ENCODE measurements around the gene WDR81.

WDR81 gene

DNA sequence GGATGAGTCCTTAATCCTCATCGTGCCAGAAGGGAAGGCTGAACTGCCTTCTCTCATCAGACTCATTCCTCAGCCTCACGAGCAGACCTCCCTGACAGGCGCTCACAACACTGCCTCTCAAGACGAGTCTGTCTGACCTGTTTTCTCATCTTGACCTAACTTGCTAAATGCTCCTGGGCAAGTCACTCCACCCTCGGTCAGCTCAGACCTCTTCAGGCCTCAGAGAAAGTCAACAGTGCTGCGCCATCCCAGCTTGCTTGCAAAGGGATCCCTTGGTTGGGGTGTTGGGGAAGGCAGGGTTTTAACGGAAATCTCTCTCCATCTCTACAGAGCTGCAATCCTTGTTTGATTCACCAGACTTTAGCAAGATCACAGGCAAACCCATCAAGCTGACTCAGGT, 52.4 kb downstream of the WDR81 start:
- in situ Hi-C loops (cut with HindIII; ENCODE audit: low sequenced_read_pairs), result no loop called here
- H3K4me3 ChIP-seq (ENCODE audit: low read depth, low read length), result no peak overlapping the region
- no peak for DNase-seq (ENCODE audit: low read depth)
- TF ChIP-seq, protein P1, sequence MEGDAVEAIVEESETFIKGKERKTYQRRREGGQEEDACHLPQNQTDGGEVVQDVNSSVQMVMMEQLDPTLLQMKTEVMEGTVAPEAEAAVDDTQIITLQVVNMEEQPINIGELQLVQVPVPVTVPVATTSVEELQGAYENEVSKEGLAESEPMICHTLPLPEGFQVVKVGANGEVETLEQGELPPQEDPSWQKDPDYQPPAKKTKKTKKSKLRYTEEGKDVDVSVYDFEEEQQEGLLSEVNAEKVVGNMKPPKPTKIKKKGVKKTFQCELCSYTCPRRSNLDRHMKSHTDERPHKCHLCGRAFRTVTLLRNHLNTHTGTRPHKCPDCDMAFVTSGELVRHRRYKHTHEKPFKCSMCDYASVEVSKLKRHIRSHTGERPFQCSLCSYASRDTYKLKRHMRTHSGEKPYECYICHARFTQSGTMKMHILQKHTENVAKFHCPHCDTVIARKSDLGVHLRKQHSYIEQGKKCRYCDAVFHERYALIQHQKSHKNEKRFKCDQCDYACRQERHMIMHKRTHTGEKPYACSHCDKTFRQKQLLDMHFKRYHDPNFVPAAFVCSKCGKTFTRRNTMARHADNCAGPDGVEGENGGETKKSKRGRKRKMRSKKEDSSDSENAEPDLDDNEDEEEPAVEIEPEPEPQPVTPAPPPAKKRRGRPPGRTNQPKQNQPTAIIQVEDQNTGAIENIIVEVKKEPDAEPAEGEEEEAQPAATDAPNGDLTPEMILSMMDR (IDR thresholded peaks at IDR 0.05; ENCODE audit: low read depth, low read length, missing control alignments), result no peak

DNA sequence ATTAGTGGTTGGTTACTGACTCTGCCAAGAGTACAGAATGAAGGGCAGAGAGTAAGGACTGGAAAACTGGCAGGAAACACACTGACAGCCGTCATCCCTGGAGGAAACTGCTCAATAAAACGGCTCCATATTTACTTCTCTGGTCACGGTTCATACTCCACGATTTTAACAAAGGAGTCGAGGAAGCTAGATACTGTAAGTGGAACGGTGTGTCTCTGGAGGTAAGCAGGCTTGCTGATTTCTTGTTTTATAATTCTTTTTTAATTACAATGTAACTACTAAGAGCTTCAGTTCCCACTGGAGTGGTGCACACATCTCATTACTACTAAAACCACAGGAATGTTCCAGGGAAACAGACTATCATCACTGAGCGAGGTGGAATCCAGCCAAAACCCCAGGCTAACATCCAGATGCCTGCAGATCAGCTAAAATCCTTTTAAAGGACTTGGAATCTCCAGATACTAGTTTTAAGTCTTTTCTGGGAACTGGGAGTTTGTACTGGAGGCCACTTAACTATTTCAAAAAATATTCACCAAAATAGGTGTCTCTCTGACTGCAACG, 55.1 kb downstream of the WDR81 start:
- peak; percentile 98 for DNase-seq (ENCODE audit: low read depth)
- H3K4me3 ChIP-seq (ENCODE audit: low read depth, low read length), result no peak overlapping the region
- in situ Hi-C loops (cut with HindIII; ENCODE audit: low sequenced_read_pairs), result loop anchor here (5.0 to 10.0 kb wide), 4 partner anchors 62 to 215 kb away; no protein-coding TSS in a partner anchor
- TF ChIP-seq, protein P1 (IDR thresholded peaks at IDR 0.05; ENCODE audit: low read depth, low read length, missing control alignments), result no peak

DNA sequence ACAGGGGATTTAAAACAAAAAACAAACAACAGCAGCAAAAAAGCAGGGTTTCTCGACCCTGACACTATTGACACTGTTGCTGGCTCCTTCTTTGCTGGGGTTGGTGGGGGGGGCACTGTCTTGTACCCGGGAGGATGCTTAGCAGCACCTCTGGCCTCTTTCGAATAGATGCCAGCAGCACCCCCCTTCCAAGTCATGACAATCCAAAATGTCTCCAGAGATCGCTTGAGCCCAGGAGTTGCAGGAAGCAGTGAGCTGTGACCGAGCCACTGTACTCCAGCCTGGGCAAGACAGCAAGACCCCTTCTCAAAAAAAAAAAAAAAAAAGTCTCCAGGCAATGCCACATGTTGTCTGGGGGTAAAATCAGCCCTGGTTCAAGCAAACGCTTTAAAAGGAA, 57.7 kb downstream of the WDR81 start:
- TF ChIP-seq, protein P1 (IDR thresholded peaks at IDR 0.05; ENCODE audit: low read depth, low read length, missing control alignments), result no peak

DNA sequence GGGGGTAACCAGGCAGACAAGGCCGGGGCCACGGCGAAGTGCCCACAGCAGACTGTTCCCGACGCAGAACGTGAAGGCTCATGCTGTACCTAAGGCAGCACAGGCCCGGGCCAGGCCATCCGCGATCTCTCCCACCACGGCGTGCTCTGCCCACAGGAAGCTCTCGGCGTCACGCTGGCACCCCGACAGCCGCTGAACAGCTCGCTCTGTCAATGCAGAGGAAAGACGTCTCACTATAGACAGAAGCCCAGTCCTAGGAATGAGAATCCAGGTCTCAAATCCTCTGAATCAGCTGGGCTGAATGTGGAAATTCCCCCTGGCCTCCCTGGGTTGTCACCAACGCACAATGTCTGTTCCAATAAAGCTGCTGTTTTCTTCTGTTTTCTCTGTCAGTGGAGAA, 58.8 kb downstream of the WDR81 start:
- no peak overlapping the region for H3K4me3 ChIP-seq (ENCODE audit: low read depth, low read length)
- TF ChIP-seq, protein P1 (IDR thresholded peaks at IDR 0.05; ENCODE audit: low read depth, low read length, missing control alignments), result no peak
- no peak for DNase-seq (ENCODE audit: low read depth)

More for the DNA sequence above, 57.7 kb downstream of the WDR81 start:
- no peak for DNase-seq (ENCODE audit: low read depth)
- in situ Hi-C loops (cut with HindIII; ENCODE audit: low sequenced_read_pairs), result loop anchor here (5.0 to 10.0 kb wide), 4 partner anchors 65 to 213 kb away; no protein-coding TSS in a partner anchor
- H3K4me3 ChIP-seq (ENCODE audit: low read depth, low read length), result no peak overlapping the region

DNA sequence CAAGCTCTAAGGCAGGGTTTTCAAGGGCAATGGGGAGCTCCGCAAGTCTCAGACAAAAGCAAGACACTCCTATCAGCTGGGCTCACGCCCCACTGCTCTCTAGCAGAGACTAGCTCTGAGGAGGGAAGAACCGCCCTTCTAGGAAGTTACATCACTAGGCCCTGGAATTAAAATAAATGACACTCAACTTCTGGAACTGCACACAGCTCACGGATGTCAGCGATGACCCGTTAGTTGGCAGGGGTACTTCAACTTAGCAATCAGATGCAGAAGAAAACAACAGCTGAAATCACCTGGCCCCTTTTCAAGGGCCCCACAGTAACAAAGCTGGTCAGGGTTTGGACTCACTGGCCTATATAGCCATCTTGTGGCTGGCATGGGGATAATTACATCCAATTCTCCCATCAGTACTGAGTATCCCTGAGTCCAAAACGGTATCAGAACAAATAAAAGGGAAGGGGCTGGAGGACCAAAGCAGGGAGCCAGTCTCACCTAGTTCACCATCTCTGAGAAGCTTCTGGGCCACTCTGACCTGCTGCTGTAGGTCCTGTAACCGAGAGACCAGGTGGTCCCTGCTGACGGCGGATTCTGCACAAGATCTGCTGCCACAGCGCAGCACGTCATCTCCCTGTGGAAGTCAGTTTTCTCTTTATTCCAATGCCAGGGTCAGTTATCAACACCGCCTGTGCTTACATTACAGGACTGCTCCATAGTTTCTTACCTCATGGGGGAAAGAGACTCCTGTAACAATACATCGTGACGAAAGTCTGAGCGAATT, 59.5 kb downstream of the WDR81 start:
- peak; percentile 84 for DNase-seq (ENCODE audit: low read depth)
- TF ChIP-seq, protein P1 (IDR thresholded peaks at IDR 0.05; ENCODE audit: low read depth, low read length, missing control alignments), result peak; percentile 78
- in situ Hi-C loops (cut with HindIII; ENCODE audit: low sequenced_read_pairs), result loop anchor here (5.0 to 10.0 kb wide), 4 partner anchors 67 to 211 kb away; no protein-coding TSS in a partner anchor
- no peak overlapping the region for H3K4me3 ChIP-seq (ENCODE audit: low read depth, low read length)

More for the DNA sequence above, 58.8 kb downstream of the WDR81 start:
- in situ Hi-C loops (cut with HindIII; ENCODE audit: low sequenced_read_pairs), result loop anchor here (5.0 to 10.0 kb wide), 4 partner anchors 66 to 212 kb away; no protein-coding TSS in a partner anchor

DNA sequence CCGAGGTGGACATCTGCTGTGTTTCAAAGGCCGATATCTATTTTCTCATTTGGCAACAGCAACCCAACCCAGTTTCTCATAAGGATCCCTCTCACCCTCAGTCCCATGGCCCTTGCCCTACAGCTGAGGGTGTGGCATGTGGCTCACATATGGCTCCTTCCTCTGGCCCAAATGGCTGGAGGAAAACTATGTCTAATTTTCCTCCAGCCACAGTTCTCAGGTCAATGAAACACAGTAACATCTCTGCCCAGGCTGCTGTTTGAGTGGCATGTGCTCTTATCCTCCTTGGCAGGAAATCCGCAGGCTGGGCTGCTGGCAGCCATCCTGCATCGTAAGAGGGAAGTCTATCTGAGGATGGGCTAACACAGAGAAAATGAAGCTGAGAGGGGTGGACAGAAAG, 61.4 kb downstream of the WDR81 start:
- in situ Hi-C loops (cut with HindIII; ENCODE audit: low sequenced_read_pairs), result loop anchor here (10.0 kb wide), 2 partner anchors 131 to 209 kb away; no protein-coding TSS in a partner anchor
- H3K4me3 ChIP-seq (ENCODE audit: low read depth, low read length), result no peak overlapping the region
- DNase-seq (ENCODE audit: low read depth), result no peak
- TF ChIP-seq, protein P1 (IDR thresholded peaks at IDR 0.05; ENCODE audit: low read depth, low read length, missing control alignments), result no peak
